Kidney (tissue), 22 donors: ENCODE measurements around the gene ZNF124. TPM values are rescaled to one million over a fixed set of nuclear protein-coding genes. Genes with fewer than 3 reads are reported as not detected.
"Not testable (repeated sequence)": the region's sequence is repeated elsewhere in the genome, so short reads cannot be mapped to it uniquely, and the experiment has no call there.

ENCODE experiments used
- DNase-seq, 5 donors: peaks; one replicate each; pipeline ENCODE4 v3.0.0-alpha.2; 2013 to 2020
- FAIRE-seq: peaks from 2 replicates; lab custom pipeline; 2012; peaks lifted over from hg19 to GRCh38; lab: Jason Lieb, UNC
- H3K27ac ChIP-seq, 2 donors: one replicate each; pipeline ENCODE4 v1.7.0; 2013; ENCODE audit warnings: low read depth in 2 of 2, low read length in 2 of 2, inconsistent platforms in 1 of 2
- H3K27me3 ChIP-seq: one replicate; pipeline ENCODE4 v1.7.1; 2013; ENCODE audit warnings: low read length, inconsistent platforms; ENCODE audit not compliant: control insufficient read depth, insufficient read depth
- H3K36me3 ChIP-seq, 3 donors: one replicate each; pipeline versions ENCODE4 v1.7.0 to v1.7.1; 2013; ENCODE audit warnings: low read length in 3 of 3, control low read depth in 1 of 3, inconsistent platforms in 1 of 3; ENCODE audit not compliant: insufficient read depth in 3 of 3, control insufficient read depth in 2 of 3
- H3K4me1 ChIP-seq, 3 donors: one replicate each; pipeline versions ENCODE4 v1.7.0 to v1.7.1; 2013; ENCODE audit warnings: low read length in 3 of 3, inconsistent platforms in 1 of 3, low read depth in 1 of 3; ENCODE audit not compliant: control insufficient read depth in 2 of 3, insufficient read depth in 2 of 3
- H3K4me3 ChIP-seq, 3 donors: one replicate each; pipeline versions ENCODE4 v1.7.0 to v1.8.1; 2013; ENCODE audit warnings: low read length in 3 of 3, control low read depth in 1 of 3, inconsistent platforms in 1 of 3
- H3K9ac ChIP-seq, 3 donors: one replicate each; pipeline versions ENCODE4 v1.7.0 to v1.7.1; 2013; ENCODE audit warnings: low read length in 3 of 3, control low read depth in 1 of 3, inconsistent platforms in 1 of 3
- H3K9me3 ChIP-seq, 3 donors: one replicate each; pipeline versions ENCODE4 v1.7.0 to v1.7.1; 2013; ENCODE audit warnings: low read length in 3 of 3, control low read depth in 1 of 3, inconsistent platforms in 1 of 3; ENCODE audit not compliant: control insufficient read depth in 2 of 3, insufficient read depth in 1 of 3
- intact Hi-C: fragments of 100-400 bp; cut with DNase I; formaldehyde crosslinking; loops from one replicate; pipeline ENCODE4 v1.11.1; 2022
- long read RNA-seq, 10 donors: library from polyadenylated mRNA in 1 of 10; unstranded in 1 of 10; transcript quantifications; one replicate each; pipeline ENCODE4 v2.0.0 and lab custom pipeline, GENCODE V29; 2021 to 2026
- polyA plus RNA-seq: library from polyadenylated mRNA; stranded (reverse); fragments of 350-450 nt; fragmentation: Illumina TruSeq; extraction: RNeasy Lipid Tissue Mini Kit (QIAGEN cat#74804); gene quantifications from one replicate; pipeline ENCODE4 v1.2.3, GENCODE V29; 2014; ENCODE audit warnings: low read depth, low replicate concordance; ENCODE audit not compliant: insufficient read depth
- total RNA-seq: library from RNA; stranded (reverse); fragmentation: NEBNext Ultra II Directional; extraction: Animal tissue kit (Norgen Biotek cat#: 25700); gene quantifications from one replicate; pipeline ENCODE4 v1.2.1, GENCODE V29; 2021
- TF ChIP-seq, protein P1 (sequence below): IDR thresholded peaks from 3 replicates; pipeline ENCODE4 v1.5.1; 2012; ENCODE audit warnings: mild to moderate bottlenecking, moderate library complexity, borderline replicate concordance; ENCODE audit not compliant: insufficient read depth; ENCODE audit errors: extremely low read depth
- donor health status: control.
- donor health status: control.
- donor health status: control.
- donor health status: control.
- donor health status: control.
- donor health status: DM: yes; HTN: yes; CAD: no.
- donor health status: Normal renal cell carcinoma (clear cell type).

ZNF124 gene
- total RNA-seq, result 45.7 TPM
- polyA plus RNA-seq, result 2.5 TPM
- long read RNA-seq, donor 1, transcript ZNF124-201 (4 exons, 1,674 nt), result major isoform, 5 of 5 reads
- long read RNA-seq, donor 1, partial matches to known transcripts, result 0 of 5 reads
- long read RNA-seq, donor 1, other reads (novel, unspliced or antisense), result 0 of 5 reads
- long read RNA-seq, donor 2, partial matches to known transcripts, result 0 of 2 reads
- long read RNA-seq, donor 2, other reads (novel, unspliced or antisense), result 0 of 2 reads
- long read RNA-seq, donor 3, partial matches to known transcripts, result 5 of 8 reads
- long read RNA-seq, donor 3, other reads (novel, unspliced or antisense), result 0 of 8 reads
- long read RNA-seq, donor 4, partial matches to known transcripts, result 0 of 4 reads
- long read RNA-seq, donor 4, other reads (novel, unspliced or antisense), result 0 of 4 reads
- long read RNA-seq, donor 5, result 0 reads
- long read RNA-seq, donor 6, partial matches to known transcripts, result 0 of 2 reads
- long read RNA-seq, donor 6, other reads (novel, unspliced or antisense), result 0 of 2 reads
- long read RNA-seq, donor 7, transcript ZNF124-201 (4 exons, 1,674 nt), result major isoform, 5 of 13 reads
- long read RNA-seq, donor 7, partial matches to known transcripts, result 0 of 13 reads
- long read RNA-seq, donor 7, other reads (novel, unspliced or antisense), result 6 of 13 reads
- long read RNA-seq, donor 8, partial matches to known transcripts, result 0 of 5 reads
- long read RNA-seq, donor 8, other reads (novel, unspliced or antisense), result 0 of 5 reads
- long read RNA-seq, donor 9, partial matches to known transcripts, result 0 of 2 reads
- long read RNA-seq, donor 9, other reads (novel, unspliced or antisense), result 0 of 2 reads
- long read RNA-seq, donor 10, partial matches to known transcripts, result 0 of 1 reads
- long read RNA-seq, donor 10, other reads (novel, unspliced or antisense), result 0 of 1 reads

DNA sequence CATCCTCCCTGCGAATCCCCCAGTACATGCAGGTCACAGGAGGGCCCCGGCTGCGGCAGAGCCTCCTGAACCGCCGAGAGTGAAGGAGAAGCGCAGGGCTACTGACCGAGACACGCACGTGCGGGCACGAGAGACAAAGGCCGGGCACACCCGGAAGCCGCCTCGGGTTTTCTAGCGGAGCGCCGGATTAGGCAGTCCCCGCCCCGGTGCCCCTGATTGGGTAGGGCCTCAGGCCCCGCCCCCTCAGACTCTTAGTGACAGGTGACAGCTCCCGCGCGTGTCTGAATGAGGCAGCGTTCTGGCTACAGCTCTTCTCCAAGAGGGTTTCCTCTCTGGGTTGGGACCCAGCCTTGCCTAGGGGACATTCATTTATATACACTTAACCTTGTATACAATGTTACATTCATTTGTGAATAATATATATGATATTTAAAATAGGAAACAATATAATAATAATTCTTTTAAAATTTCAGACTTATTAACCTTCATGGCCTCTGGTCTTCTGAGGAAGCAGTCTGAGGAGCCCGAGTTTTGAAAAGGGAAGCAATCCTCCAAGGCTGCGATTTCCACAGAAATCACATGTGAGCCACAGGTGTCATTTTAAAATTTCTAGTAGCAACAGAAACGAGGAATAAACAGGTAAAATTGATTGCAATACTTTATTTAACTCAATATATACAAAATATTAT is at the start of gene ZNF124:
Gene ZNF124 (minus strand): TSS at position 146 of the 689 bp plus-strand sequence. CDS start 143 bp downstream, at position 3.
- H3K27me3 ChIP-seq, H3K4me3 ChIP-seq, DNase-seq, intact Hi-C loops, FAIRE-seq, H3K4me1 ChIP-seq, H3K9me3 ChIP-seq, H3K9ac ChIP-seq, H3K36me3 ChIP-seq, H3K27ac ChIP-seq: not testable (repeated sequence)

GRCh38 chr1:247220280-247220679 is 48.5 kb upstream of the ZNF124 start:
- intact Hi-C loops, H3K27me3 ChIP-seq, FAIRE-seq, H3K4me3 ChIP-seq, H3K27ac ChIP-seq, DNase-seq, H3K9ac ChIP-seq, H3K4me1 ChIP-seq, H3K36me3 ChIP-seq, H3K9me3 ChIP-seq: not testable (repeated sequence)

DNA sequence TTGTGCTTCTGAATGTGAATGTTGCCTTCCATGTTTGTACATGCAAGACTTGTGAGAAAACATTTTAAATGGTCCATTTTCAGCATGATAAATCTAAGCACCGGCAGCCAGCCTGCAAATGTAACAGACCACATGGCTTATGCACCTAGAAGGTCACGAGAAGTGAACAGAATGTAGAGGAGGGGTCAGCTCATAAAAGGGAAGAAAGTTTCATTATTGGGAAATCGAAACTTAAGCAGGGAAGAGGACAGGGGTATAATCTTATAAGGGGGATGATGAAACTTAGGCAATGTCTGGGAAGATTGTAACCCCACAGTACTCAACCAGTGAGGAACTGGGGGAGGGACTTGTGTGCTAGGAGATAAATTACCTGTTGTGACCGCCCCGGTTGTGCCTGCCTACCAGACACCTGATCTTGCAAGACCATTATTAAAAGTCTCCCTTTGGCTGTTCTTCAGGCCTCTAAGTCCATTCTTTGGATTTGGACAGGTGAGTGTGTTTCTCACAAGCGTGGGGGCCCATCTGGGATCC is 46.4 kb upstream of the ZNF124 start:
- intact Hi-C loops, result no loop called here
- FAIRE-seq (no peak), DNase-seq (no peak)
- TF ChIP-seq, protein P1, sequence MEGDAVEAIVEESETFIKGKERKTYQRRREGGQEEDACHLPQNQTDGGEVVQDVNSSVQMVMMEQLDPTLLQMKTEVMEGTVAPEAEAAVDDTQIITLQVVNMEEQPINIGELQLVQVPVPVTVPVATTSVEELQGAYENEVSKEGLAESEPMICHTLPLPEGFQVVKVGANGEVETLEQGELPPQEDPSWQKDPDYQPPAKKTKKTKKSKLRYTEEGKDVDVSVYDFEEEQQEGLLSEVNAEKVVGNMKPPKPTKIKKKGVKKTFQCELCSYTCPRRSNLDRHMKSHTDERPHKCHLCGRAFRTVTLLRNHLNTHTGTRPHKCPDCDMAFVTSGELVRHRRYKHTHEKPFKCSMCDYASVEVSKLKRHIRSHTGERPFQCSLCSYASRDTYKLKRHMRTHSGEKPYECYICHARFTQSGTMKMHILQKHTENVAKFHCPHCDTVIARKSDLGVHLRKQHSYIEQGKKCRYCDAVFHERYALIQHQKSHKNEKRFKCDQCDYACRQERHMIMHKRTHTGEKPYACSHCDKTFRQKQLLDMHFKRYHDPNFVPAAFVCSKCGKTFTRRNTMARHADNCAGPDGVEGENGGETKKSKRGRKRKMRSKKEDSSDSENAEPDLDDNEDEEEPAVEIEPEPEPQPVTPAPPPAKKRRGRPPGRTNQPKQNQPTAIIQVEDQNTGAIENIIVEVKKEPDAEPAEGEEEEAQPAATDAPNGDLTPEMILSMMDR, result no peak
- H3K27ac ChIP-seq, result no peak overlapping the region
- H3K27me3 ChIP-seq, result no peaks in the 10 kb centered on the region
- H3K9ac ChIP-seq, result no peak overlapping the region
- H3K36me3 ChIP-seq, result no peaks in the 10 kb centered on the region
- H3K9me3 ChIP-seq, result no peaks in the 10 kb centered on the region
- H3K4me1 ChIP-seq, result no peaks in the 10 kb centered on the region
- no peak overlapping the region for H3K4me3 ChIP-seq

- DNase-seq (no peak), FAIRE-seq (no peak)
- Histone ChIP-seq H3K4me3 (no peak overlapping the region), H3K4me1 (no peaks in the 10 kb centered on the region), H3K9me3 (no peaks in the 10 kb centered on the region), H3K36me3 (no peaks in the 10 kb centered on the region), H3K27ac (no peak overlapping the region), H3K9ac (no peak overlapping the region), H3K27me3 (no peaks in the 10 kb centered on the region)
- TF ChIP-seq, protein P1, result no peak
- intact Hi-C loops, result no loop called here
Observed at GRCh38 chr1:247216261-247216660, 44.4 kb upstream of the ZNF124 start.
